Measurements from ENCODE around the gene PRRT1.
"Not testable (repeated sequence)": the region's sequence is repeated elsewhere in the genome, so short reads cannot be mapped to it uniquely, and the experiment has no call there.

The PRRT1 gene

DNA sequence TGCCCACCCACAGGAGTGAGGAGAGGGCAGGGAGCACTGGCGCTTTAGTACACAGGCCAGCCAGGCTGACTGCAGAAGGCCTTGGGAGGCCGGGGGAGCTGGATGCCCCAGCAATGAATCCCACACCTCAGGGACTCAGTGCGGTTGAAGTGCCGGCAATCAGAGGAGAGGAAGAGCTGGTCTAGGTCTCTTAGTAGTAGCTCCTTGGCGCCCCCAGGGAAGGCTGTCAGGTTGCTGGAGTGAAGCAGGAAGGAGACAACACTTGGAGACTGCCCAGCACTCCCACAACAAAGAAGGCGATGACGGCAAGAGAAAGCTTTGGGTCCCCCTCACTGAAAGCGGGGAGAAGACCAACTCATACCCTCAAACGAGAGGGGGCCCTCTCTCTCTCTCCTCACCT, 34.3 kb downstream of the PRRT1 start:
- no peak for DNase-seq

DNA sequence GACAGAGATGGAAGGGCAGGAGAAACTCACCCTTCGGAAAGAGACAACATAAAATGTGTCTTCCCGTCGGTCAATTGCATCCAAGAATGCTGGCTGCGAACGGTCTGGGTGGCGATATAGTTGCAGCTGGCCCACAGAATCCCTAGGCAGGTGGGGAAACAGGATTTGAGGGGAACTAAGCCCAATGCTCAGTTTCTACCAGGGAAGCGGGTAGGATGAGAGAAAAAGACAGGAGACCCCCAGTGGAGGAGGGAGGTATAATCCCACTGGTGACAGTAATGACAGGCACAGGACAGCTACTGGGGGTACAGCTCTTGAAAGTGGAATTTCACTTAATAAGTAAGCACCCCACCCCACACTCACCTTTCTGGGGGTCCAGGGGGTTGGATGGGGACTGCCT, 35.1 kb downstream of the PRRT1 start:
- no peak for DNase-seq

DNA sequence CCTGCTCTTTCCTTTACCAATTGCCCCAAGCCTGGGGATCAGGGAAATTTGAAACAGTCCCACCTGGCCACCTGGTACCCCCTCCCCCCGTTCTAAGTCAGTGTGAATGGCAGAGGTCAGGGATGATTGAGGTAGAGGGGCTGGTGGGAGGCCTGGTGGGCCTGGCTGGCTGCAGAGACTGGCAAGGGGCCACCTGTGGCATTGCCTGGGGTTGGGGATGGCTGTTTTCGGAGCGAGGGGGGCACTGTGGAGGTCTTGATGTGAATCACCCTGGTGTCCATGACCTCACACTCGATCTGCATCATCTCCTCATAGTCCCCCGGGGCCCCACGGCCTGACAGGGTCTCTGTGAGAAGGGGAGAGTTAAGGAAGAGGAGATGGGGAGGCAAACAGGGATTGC, 36.1 kb downstream of the PRRT1 start:
- no peak for DNase-seq

DNA sequence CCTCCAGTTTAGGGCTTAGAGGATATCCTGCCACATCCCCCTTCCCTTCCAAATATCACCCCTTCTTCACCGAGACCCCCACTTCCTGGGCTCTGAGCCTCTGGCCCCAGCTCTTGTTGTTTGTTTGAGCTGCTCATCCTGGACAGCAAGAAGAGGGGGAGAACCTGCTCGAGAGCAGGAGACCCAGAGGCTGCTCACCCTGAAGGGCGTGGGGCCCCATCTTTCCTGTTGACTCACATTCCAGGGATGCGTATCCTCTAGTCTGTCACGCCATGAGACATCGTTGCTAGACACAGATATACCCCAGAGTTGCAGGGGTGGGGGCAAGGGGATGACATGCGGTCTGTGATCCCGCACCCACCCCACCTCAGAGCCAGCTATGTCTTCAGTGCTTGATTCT, 36.9 kb downstream of the PRRT1 start:
- DNase-seq: no peak

DNA sequence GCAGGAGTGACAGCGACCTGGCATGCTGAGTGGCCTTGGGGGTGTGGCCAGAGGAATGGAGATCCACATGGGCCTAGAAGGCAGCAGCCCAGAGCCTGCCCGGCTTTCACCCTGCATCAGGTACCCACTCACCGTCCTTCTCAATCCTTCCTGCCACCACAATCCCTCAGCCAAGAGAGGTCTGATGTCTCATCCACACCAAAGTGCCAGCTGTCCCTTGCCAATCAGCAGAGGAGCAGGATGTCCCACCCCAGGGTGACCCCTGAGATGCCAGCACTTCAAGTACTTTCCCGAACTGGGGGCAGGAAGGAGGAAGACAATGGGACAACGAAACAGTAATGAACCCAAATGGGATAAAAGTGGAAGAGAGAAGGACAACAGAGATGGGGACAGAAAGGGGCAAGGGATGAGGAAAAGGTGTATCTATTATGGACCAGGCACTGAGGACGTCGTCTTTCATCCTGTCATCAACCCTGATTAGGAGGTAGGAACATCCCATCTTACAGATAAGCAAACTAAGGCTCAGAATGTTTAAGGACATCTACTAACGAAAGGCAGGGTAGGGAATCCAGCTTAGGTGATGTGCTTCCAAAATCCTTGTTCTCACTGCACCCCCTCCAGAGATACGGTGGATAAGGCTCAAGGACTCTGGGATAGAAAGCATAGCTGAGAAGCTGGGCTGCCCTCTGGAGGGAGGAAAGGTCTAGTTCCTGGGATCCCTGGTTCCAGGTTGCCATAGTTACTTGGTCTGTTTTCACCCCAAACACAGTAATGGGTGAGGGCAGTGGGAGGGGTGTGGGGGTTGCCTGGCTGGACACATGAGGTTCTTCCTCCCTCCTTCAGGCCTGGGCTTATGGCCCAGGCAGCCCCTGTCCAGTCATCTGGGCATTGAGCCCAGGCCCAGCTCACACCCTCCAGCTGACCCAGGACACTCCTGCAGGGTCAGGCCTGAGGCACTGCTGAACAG, 38.1 kb downstream of the PRRT1 start:
- DNase-seq: no peak

DNA sequence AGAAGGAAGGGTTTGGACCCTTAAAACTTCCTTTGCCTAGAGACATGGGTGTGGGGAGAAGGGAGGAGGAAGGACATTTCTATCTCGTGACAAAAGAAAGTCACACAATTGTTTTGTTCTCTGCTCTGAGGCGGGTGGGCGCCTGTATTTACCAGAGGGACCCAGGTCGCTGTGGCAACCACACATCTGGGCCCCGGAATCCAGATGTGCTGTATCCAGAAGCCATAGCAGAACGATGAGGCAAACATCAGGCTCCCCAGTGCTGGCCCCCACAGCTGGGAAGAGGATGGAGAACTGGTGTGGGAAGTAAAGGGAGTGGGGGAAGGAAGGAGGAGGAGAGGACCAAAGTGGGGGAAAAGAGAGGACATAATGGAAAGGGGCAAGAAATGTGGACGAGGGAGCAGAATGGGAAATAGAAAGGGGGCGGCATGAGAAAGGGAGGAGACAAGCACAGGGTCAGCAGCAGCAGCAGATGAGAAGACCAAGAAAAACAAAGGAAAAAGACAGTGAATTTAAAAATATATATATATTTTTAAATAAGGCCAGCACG, 39.2 kb downstream of the PRRT1 start:
- DNase-seq: no peak

DNA sequence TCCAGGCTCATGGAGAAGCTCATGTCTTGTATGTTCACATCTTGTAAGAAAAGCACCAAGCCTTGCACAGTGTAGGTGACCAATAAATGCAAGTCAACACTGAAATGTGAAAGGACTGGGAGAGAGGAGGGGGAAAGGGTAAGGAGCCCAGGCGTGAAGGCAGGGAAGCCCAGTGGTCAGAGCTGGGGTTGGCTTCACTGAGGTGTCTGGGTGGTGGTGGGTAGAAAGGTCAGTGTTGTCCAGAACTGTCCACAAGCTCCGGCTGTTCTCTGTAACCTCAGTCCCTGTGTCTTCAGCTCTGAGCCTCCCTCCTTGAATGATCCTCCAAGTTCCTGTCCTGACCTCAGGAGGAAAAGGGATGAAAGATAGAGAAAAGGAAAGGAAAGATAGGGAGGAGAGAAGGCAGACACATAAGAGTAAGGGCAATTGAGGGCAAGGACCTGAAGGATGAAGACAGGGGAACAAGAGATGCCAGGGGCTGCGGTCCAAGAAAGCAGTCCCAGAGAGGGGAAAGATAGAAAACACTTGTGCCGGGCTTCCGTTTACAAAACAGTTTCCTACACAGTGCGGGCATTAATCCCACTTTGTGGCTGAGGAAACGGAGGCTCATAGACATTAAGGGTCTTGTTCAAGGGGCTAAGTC, 40.2 kb downstream of the PRRT1 start:
- DNase-seq: no peak

DNA sequence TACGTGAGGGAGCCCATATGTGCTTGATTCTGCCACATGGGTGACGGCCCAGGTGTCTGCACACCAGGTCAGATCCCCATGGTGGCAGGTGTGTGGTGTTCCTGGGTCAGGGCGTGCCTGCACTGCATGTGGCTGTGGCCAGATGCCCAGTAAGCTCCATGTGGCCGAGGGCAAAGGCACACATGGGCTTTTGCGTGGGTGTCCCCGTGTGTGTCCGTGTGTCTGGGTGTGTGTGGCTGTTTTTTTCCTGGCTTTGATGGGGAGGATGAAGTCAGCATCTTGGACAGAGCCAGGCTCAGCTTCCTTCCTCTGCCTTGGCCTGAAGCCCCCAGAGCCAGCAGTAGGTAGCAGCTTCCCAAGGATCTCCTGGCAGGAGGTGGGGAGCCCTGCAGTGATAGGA, 41.1 kb downstream of the PRRT1 start:
- no peak for DNase-seq

DNA sequence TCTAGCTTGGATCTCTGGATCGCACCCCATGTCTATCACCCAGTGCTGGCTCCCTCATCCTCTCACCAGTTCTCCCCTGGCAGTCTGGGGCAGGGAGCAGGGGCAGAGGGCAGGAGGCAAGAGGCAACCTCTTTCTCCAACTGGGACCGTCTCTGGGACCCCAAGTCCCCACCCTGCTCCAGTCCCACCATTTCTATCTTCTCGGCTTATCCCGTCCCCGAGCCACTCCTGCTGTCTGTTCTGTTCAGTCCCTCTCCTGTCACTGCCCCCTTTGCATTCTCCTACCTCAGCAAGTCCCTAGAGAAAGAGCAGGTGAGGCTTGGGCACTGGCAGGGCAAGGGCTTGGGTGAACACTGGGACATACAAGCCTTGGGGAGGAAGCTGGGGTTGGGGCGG, 42.0 kb downstream of the PRRT1 start:
- DNase-seq: no peak

DNA sequence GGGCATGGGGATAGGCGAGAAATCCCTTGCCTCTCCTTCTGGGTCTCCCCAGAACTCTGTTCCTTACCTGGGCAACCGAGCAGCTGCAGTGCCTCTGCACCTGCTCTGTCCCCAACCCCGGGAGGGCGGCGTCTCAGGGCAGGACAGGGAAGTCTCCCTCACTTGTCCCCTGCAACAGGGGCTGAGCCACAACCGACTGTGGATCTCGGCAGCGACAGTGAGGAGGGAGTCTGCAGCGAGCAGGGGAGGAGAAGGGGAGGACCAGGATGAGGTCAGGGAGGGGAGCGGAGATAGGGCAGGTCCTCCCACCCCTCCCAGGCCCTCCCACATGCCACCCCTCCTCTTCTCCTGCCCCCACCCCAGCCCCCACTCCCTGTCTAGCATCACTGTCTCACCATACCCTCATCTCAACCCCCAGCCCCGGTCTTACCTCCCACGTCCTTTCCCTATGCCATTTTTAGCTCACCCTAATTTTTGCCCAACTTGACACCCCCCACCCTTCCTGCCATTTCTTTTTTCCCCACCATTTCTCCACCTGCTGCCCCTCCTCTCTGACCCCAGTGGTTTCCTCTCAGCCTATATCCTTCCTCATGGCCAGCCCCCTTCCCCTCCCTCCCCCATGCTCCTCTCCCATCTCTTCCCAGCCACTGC, 42.5 kb downstream of the PRRT1 start, which contains the start of gene TNXB:
Gene TNXB (minus strand): TSS at position 225 of the 651 bp plus-strand sequence. CDS start 11,140 bp downstream, outside the sequence.
- no peak for DNase-seq

DNA sequence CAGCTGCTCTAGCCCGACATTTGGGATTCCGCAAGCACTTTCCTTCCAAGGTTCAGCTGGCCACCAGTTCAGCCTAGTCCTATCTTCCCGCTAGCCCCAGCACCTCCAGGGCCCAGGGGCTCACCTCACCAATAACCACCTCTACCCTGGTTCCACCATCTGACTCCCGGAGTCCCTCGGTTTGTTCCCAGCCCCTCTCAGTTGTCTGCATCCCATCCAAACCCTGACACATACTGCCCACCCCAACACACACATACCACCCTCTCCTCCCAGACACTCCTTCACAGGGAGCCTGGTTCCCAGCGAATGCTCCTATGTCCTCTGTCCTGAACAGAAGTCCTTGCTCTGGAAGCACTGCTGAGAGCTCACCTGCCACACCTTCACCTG, 43.0 kb downstream of the PRRT1 start:
- DNase-seq: no peak

DNA sequence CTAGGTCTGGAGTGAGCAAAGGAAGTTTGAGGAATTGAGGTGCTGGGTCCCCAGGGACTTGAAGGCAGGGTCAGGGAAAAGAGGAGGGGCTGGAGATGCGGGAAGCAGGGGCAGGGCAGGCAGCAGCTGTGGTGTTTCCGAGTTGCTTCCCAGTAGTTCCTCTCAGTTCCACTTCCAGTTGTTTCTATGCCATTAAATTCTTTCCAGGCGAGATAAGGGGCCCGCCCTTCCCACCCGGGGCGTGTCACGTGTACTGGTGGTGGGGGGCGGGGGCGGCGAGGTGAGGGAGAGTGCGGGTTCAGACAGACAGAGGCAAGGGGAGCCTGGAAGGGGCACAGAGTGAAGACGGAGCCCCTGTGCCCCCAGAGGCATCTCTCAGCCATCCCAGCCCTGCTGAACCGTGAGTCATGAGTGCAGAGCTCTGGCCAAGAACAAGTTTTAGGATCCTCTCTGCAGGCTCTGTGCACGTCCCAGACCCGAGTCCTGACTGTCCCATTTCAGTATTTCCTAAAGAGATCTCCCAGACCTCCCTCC, 43.6 kb downstream of the PRRT1 start:
- no peak for DNase-seq

DNA sequence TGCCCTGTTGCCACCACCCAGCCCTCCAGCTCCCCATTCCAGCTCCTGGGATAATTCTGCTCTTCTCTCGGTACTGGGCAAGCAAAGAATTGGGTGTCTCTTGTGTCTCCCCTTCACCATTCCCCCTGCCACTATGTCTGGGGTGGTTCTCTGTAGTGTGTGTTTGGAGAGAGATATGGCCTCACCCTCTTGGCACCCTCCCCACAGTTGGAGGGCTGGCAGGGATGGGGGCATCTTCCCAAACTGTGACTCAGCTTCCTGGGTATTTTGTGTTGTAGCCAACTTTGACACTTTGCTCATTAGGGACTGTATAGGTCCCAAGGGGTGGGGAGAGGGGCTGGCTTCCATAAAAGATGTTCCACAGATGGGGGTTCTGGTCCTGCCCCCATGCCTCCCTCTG, 44.3 kb downstream of the PRRT1 start:
- DNase-seq: no peak

DNA sequence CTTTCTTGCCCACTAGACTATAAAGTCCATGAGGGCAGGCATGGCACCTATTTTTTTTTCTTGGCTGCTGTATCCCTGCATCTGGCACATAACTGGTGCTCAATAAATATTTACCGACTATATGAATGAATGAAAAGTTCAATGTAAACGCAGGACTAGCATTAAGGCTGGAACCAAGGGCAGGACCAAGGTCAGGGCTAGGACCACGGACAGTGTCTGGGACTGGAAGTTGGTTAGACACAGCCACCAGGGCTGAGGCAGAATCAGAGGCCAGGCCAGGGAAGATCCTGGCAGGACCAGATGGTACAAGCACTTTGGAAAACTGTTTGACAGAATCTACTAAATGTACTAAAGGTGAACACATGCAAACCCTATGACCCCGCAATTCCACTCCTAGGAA, 46.3 kb downstream of the PRRT1 start:
- no peak for DNase-seq

DNA sequence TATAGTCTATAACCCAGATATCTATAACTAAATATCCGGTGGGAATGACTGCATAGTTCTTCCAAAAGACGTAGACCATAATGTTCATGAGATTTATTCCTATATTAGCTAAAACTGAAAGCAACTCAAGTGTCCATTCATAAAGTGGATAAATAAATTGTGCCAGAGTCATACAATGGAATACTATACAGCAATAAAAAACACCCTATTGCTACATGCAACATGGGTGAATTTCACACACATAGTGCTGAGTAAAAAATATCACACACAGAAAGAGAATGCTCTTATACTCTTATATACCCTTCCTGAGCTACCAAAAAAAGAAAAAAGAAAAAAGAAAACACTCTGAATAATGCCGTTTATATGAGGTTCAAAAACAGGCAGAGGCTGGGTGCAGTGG, 49.5 kb downstream of the PRRT1 start:
- DNase-seq: no peak

DNA sequence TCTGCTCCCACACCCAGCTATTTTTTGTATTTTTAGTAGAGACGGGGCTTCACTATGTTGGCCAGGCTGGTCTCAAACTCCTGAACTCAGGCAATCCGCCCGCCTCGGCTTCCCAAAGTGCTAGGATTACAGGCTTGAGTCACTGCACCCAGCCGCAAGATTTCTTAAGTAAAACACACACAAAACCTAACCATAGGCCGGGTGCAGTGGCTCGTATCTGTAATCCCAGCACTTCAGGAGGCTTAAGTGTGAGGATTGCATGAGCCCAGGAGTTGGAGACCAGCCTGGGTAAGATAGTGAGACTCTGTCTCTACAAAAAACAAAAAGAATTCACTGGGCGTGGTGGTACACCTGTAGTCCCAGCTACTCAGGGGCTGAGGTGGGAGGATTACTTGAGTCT, 51.5 kb downstream of the PRRT1 start:
- not testable (repeated sequence) for DNase-seq

Measured in activated CD4-positive, alpha-beta T cell treated with anti-CD3 and anti-CD28 coated beads, Interleukin-2, amount 50 U/mL, for 16 hours (primary cell).